HG02870 (cell line): ENCODE data around the gene BCL2L1.

Source experiments
- ATAC-seq: cut with Tn5 transposase; IDR thresholded peaks from one replicate; pipeline ENCODE4 v1.9.1; 2021; ENCODE audit warnings: mild to moderate bottlenecking, moderate library complexity; ENCODE audit not compliant: unreplicated experiment

Gene BCL2L1

DNA sequence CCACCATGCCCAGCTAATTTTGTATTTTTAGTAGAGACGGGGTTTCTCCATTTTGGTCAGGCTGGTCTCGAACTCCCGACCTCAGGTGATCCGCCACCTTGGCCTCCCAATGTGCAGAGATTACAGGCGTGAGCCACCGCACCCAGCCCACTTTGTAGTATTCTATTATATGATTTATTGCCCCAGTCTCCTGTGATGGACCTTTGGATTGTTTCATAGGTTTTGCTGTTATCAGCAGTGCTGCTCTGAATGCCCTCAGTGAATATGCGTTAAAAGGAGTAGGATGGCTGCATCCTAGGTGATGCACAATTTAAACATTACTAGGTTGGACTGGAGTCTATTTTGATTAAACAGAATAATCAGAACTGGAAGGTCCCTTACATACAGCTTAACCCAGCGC lies 107.3 kb downstream of the BCL2L1 start:
- no peak for ATAC-seq
